ENCODE results near the gene CDH4.

GRCh38 chr20:61664556-61665320, 412.7 kb downstream of the CDH4 start:
- TF ChIP-seq, protein P1, sequence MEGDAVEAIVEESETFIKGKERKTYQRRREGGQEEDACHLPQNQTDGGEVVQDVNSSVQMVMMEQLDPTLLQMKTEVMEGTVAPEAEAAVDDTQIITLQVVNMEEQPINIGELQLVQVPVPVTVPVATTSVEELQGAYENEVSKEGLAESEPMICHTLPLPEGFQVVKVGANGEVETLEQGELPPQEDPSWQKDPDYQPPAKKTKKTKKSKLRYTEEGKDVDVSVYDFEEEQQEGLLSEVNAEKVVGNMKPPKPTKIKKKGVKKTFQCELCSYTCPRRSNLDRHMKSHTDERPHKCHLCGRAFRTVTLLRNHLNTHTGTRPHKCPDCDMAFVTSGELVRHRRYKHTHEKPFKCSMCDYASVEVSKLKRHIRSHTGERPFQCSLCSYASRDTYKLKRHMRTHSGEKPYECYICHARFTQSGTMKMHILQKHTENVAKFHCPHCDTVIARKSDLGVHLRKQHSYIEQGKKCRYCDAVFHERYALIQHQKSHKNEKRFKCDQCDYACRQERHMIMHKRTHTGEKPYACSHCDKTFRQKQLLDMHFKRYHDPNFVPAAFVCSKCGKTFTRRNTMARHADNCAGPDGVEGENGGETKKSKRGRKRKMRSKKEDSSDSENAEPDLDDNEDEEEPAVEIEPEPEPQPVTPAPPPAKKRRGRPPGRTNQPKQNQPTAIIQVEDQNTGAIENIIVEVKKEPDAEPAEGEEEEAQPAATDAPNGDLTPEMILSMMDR (IDR thresholded peaks at IDR 0.05) = no peak
- TF ChIP-seq POLR2AphosphoS5 (IDR thresholded peaks at IDR 0.05; ENCODE audit: low read depth, low read length) = no peak
